ENCODE measurements around the gene DIS3L2.

DNA sequence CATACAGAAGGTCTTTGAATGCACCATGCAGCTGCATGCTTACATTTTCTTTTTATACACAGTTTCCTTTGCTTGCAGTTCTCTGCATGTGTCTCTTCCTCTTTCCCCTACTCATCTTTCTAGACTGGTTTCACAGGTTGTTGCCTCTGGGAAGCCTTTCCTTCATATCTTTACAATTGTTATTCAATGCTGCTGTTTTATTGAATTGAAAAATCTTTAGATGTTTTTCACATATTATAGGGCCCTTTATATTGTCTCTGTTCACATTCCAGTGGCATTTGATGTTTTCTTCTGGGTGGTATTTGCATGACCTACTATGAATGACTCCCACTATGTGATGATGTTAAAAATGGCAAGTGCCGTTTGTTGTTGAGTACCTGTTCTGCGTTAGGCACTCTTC is 91.1 kb downstream of the DIS3L2 start:
- TF ChIP-seq, protein P1, sequence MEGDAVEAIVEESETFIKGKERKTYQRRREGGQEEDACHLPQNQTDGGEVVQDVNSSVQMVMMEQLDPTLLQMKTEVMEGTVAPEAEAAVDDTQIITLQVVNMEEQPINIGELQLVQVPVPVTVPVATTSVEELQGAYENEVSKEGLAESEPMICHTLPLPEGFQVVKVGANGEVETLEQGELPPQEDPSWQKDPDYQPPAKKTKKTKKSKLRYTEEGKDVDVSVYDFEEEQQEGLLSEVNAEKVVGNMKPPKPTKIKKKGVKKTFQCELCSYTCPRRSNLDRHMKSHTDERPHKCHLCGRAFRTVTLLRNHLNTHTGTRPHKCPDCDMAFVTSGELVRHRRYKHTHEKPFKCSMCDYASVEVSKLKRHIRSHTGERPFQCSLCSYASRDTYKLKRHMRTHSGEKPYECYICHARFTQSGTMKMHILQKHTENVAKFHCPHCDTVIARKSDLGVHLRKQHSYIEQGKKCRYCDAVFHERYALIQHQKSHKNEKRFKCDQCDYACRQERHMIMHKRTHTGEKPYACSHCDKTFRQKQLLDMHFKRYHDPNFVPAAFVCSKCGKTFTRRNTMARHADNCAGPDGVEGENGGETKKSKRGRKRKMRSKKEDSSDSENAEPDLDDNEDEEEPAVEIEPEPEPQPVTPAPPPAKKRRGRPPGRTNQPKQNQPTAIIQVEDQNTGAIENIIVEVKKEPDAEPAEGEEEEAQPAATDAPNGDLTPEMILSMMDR (conservative IDR thresholded peaks at IDR 0.05; ENCODE audit: low read length) = no peak
- TF ChIP-seq EZH2phosphoT487 (IDR thresholded peaks at IDR 0.05; ENCODE audit: borderline replicate concordance, low read depth, low read length) = no peak

Measured in OCI-LY7 (cell line).